ENCODE measurements around the gene BTN1A1.

BTN1A1 gene

GRCh38 chr6:26533532-26533931 lies 33.4 kb downstream of the BTN1A1 start:
- TF ChIP-seq PAX5 (IDR thresholded peaks at IDR 0.05; ENCODE audit: insufficient read depth, low read length, severe bottlenecking) (no peak), SPI1 (IDR thresholded peaks at IDR 0.05; ENCODE audit: low read depth, low read length) (no peak), TAF1 (IDR thresholded peaks at IDR 0.05; ENCODE audit: low read depth, low read length) (no peak), POLR2AphosphoS5 (IDR thresholded peaks at IDR 0.05; ENCODE audit: low read depth, low read length) (no peak), POLR2A (IDR thresholded peaks at IDR 0.05; ENCODE audit: low read depth, low read length) (no peak), POU2F2 (IDR thresholded peaks at IDR 0.05; ENCODE audit: low read depth, low read length) (no peak)
- no peak for DNase-seq (ENCODE audit: insufficient read length, low spot score)
- FAIRE-seq, result no peak

DNA sequence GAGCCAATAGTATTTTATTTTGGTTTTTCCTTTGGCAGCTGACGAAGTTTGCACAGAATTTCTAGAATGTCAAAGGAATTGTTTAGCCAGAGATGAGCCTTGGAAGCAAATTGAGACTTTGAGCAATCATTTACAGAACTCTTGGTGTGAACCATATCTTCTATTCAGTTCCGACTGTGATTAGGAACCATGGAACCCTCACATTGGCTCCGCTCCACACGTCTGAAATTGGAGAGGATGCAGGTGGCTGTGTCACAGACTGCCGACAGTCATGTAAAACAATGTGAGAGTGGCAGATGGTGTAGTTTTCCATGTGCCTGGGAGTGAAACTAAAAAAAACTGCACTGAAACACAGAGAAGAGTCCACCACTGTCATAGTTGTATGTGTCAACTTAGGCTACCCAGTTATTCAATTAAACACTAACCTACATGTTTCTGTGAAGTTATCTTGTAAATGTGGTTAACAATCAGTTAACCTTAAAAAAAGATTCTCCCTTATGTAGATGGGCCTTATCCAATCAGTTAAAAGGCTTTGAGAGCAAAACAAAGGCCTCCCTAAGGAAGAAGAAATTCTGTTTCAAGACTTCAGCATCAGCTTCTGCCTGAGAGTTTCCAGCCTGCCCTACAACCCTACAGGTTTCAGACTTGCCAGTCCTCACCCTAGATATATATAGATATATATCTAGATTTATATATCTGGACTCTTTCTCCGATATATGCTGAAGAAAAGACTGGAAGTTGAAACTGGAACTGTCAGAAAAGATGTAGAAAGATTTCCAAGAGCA lies 34.8 kb downstream of the BTN1A1 start:
- no peak for FAIRE-seq
- no peak for DNase-seq (ENCODE audit: insufficient read length, low spot score)
- TF ChIP-seq POLR2A (IDR thresholded peaks at IDR 0.05; ENCODE audit: low read depth, low read length) (no peak), TAF1 (IDR thresholded peaks at IDR 0.05; ENCODE audit: low read depth, low read length) (no peak), SPI1 (IDR thresholded peaks at IDR 0.05; ENCODE audit: low read depth, low read length) (no peak), POLR2AphosphoS5 (IDR thresholded peaks at IDR 0.05; ENCODE audit: low read depth, low read length) (no peak), POU2F2 (IDR thresholded peaks at IDR 0.05; ENCODE audit: low read depth, low read length) (no peak), PAX5 (IDR thresholded peaks at IDR 0.05; ENCODE audit: insufficient read depth, low read length, severe bottlenecking) (no peak)

GRCh38 chr6:26536571-26537159 lies 36.6 kb downstream of the BTN1A1 start:
- TF ChIP-seq POU2F2 (IDR thresholded peaks at IDR 0.05; ENCODE audit: low read depth, low read length) (no peak), POLR2AphosphoS5 (IDR thresholded peaks at IDR 0.05; ENCODE audit: low read depth, low read length) (no peak), TAF1 (IDR thresholded peaks at IDR 0.05; ENCODE audit: low read depth, low read length) (no peak), POLR2A (IDR thresholded peaks at IDR 0.05; ENCODE audit: low read depth, low read length) (no peak), SPI1 (IDR thresholded peaks at IDR 0.05; ENCODE audit: low read depth, low read length) (no peak), PAX5 (IDR thresholded peaks at IDR 0.05; ENCODE audit: insufficient read depth, low read length, severe bottlenecking) (no peak)
- DNase-seq (ENCODE audit: insufficient read length, low spot score) (no peak), FAIRE-seq (no peak)

- FAIRE-seq (peak; percentile 87), DNase-seq (ENCODE audit: insufficient read length, low spot score) (no peak)
- TF ChIP-seq PAX5 (IDR thresholded peaks at IDR 0.05; ENCODE audit: insufficient read depth, low read length, severe bottlenecking) (no peak), TAF1 (IDR thresholded peaks at IDR 0.05; ENCODE audit: low read depth, low read length) (no peak), POLR2A (IDR thresholded peaks at IDR 0.05; ENCODE audit: low read depth, low read length) (no peak), SPI1 (IDR thresholded peaks at IDR 0.05; ENCODE audit: low read depth, low read length) (no peak), POLR2AphosphoS5 (IDR thresholded peaks at IDR 0.05; ENCODE audit: low read depth, low read length) (no peak), POU2F2 (IDR thresholded peaks at IDR 0.05; ENCODE audit: low read depth, low read length) (no peak; the same call in 1 of the 2 replicates)
Observed at GRCh38 chr6:26537160-26537845, 37.2 kb downstream of the BTN1A1 start.

GRCh38 chr6:26537846-26538571 lies 37.9 kb downstream of the BTN1A1 start, which contains the start of gene HMGN4:
HMGN4 (plus strand) TSS chr6:26538366; CDS start chr6:26545207, 6,841 bp downstream.
- FAIRE-seq (peak; percentile 38), DNase-seq (ENCODE audit: insufficient read length, low spot score) (peak; percentile 54)
- TF ChIP-seq POLR2AphosphoS5 (IDR thresholded peaks at IDR 0.05; ENCODE audit: low read depth, low read length) (peak; percentile 70), PAX5 (IDR thresholded peaks at IDR 0.05; ENCODE audit: insufficient read depth, low read length, severe bottlenecking) (no peak), TAF1 (IDR thresholded peaks at IDR 0.05; ENCODE audit: low read depth, low read length) (peak; percentile 66; the same call in 1 of the 2 replicates), POU2F2 (IDR thresholded peaks at IDR 0.05; ENCODE audit: low read depth, low read length) (0 out of 2 replicates have a peak, but pooled peaks have one; percentile 12), POLR2A (IDR thresholded peaks at IDR 0.05; ENCODE audit: low read depth, low read length) (peak; percentile 71), SPI1 (IDR thresholded peaks at IDR 0.05; ENCODE audit: low read depth, low read length) (0 out of 2 replicates have a peak, but pooled peaks have one; percentile 10)

GRCh38 chr6:26538572-26538902 lies 38.4 kb downstream of the BTN1A1 start:
- no peak for TF ChIP-seq PAX5 (IDR thresholded peaks at IDR 0.05; ENCODE audit: insufficient read depth, low read length, severe bottlenecking)
- no peak for TF ChIP-seq POU2F2 (IDR thresholded peaks at IDR 0.05; ENCODE audit: low read depth, low read length)
- no peak for TF ChIP-seq TAF1 (IDR thresholded peaks at IDR 0.05; ENCODE audit: low read depth, low read length)
- no peak for TF ChIP-seq POLR2A (IDR thresholded peaks at IDR 0.05; ENCODE audit: low read depth, low read length)
- no peak for TF ChIP-seq POLR2AphosphoS5 (IDR thresholded peaks at IDR 0.05; ENCODE audit: low read depth, low read length)
- no peak for TF ChIP-seq SPI1 (IDR thresholded peaks at IDR 0.05; ENCODE audit: low read depth, low read length)
- FAIRE-seq (no peak), DNase-seq (ENCODE audit: insufficient read length, low spot score) (no peak)

DNA sequence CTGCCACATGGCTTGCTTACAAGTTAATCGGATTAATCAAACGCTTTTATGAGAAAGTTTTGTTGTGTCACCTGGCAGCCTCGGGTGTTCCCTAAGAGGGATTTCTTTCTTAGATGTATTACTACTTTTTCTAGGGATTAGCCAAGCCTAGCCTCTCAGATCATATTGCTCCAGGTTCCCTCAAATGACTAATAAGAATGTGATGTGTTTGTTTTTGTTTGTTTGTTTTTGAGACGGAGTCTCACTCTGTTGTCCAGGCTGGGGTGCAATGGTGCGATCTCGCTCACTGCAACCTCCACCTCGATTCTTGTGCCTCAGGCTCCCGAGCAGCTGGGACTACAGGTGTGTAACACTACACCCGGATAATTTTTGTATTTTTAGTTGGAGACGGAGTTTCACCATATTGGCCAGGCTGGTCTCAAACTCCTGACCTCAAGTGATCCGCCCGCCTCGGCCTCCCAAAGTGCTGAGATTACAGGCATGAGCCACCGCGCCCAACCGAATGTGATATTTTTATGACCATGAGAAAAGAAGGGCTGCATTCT lies 39.0 kb downstream of the BTN1A1 start:
- TF ChIP-seq TAF1 (IDR thresholded peaks at IDR 0.05; ENCODE audit: low read depth, low read length) (no peak), POU2F2 (IDR thresholded peaks at IDR 0.05; ENCODE audit: low read depth, low read length) (no peak), PAX5 (IDR thresholded peaks at IDR 0.05; ENCODE audit: insufficient read depth, low read length, severe bottlenecking) (no peak), POLR2A (IDR thresholded peaks at IDR 0.05; ENCODE audit: low read depth, low read length) (no peak), POLR2AphosphoS5 (IDR thresholded peaks at IDR 0.05; ENCODE audit: low read depth, low read length) (no peak), SPI1 (IDR thresholded peaks at IDR 0.05; ENCODE audit: low read depth, low read length) (no peak)
- no peak for DNase-seq (ENCODE audit: insufficient read length, low spot score)
- no peak for FAIRE-seq

- DNase-seq (ENCODE audit: insufficient read length, low spot score) (no peak), FAIRE-seq (no peak)
Observed at GRCh38 chr6:26541579-26541978, 41.5 kb downstream of the BTN1A1 start.

More at GRCh38 chr6:26541579-26541978, 41.5 kb downstream of the BTN1A1 start:
- TF ChIP-seq SPI1 (IDR thresholded peaks at IDR 0.05; ENCODE audit: low read depth, low read length) (no peak), POLR2A (IDR thresholded peaks at IDR 0.05; ENCODE audit: low read depth, low read length) (no peak), TAF1 (IDR thresholded peaks at IDR 0.05; ENCODE audit: low read depth, low read length) (no peak), POU2F2 (IDR thresholded peaks at IDR 0.05; ENCODE audit: low read depth, low read length) (no peak), PAX5 (IDR thresholded peaks at IDR 0.05; ENCODE audit: insufficient read depth, low read length, severe bottlenecking) (no peak), POLR2AphosphoS5 (IDR thresholded peaks at IDR 0.05; ENCODE audit: low read depth, low read length) (no peak)
